GM12864 (cell line): ENCODE data around the gene NUAK1.

ENCODE experiments used
- DNase-seq: peaks from one replicate; pipeline ENCODE4 v3.0.0-alpha.2; 2011; ENCODE audit warnings: low read depth
- H3K4me3 ChIP-seq: 2 replicates; pipeline ENCODE4 v1.5.1; 2011; ENCODE audit warnings: mild to moderate bottlenecking, low read depth, low read length, control low read depth
- CTCF ChIP-seq: IDR thresholded peaks from 2 replicates; pipeline ENCODE4 v1.5.1; 2011; ENCODE audit warnings: low read depth, mild to moderate bottlenecking, moderate library complexity, low read length, control low read depth, inconsistent platforms; ENCODE audit errors: missing control alignments

Gene NUAK1

GRCh38 chr12:106141452-106141851 is 2.7 kb upstream of the NUAK1 start:
- DNase-seq = no peak
- TF ChIP-seq CTCF = no peak
- H3K4me3 ChIP-seq = no peak overlapping the region

GRCh38 chr12:106141003-106141402 is 2.2 kb upstream of the NUAK1 start:
- DNase-seq = no peak
- no peak overlapping the region for H3K4me3 ChIP-seq
- no peak for TF ChIP-seq CTCF

GRCh38 chr12:106140223-106140986 is 1.7 kb upstream of the NUAK1 start:
- TF ChIP-seq CTCF = no peak
- H3K4me3 ChIP-seq = no peak overlapping the region
- DNase-seq = no peak

- DNase-seq = no peak
- no peak for TF ChIP-seq CTCF
- no peak overlapping the region; the same call in 1 of the 2 replicates for H3K4me3 ChIP-seq
Measured at GRCh38 chr12:106139422-106140171, 843 bp upstream of the NUAK1 start.

- H3K4me3 ChIP-seq = no peak overlapping the region
- no peak for TF ChIP-seq CTCF
- no peak for DNase-seq
Measured at GRCh38 chr12:106138357-106138632, 459 bp downstream of the NUAK1 start.

GRCh38 chr12:106137530-106138356 is 1.0 kb downstream of the NUAK1 start:
- no peak for DNase-seq
- no peak overlapping the region for H3K4me3 ChIP-seq
- no peak for TF ChIP-seq CTCF
